Kidney (tissue), 14 donors: ENCODE results near the gene LAMA5. TPM values are rescaled to one million over a fixed set of nuclear protein-coding genes. Genes with fewer than 3 reads are reported as not detected.

Experiments used
- DNase-seq, 5 donors: peaks; one replicate each; pipeline ENCODE4 v3.0.0-alpha.2; 2013 to 2020
- FAIRE-seq: peaks from 2 replicates; lab custom pipeline; 2012; peaks lifted over from hg19 to GRCh38; lab: Jason Lieb, UNC
- H3K27ac ChIP-seq, 2 donors: one replicate each; pipeline ENCODE4 v1.7.0; 2013; ENCODE audit warnings: low read depth in 2 of 2, low read length in 2 of 2, inconsistent platforms in 1 of 2
- H3K27me3 ChIP-seq: one replicate; pipeline ENCODE4 v1.7.1; 2013; ENCODE audit warnings: low read length, inconsistent platforms; ENCODE audit not compliant: control insufficient read depth, insufficient read depth
- H3K36me3 ChIP-seq, 3 donors: one replicate each; pipeline versions ENCODE4 v1.7.0 to v1.7.1; 2013; ENCODE audit warnings: low read length in 3 of 3, control low read depth in 1 of 3, inconsistent platforms in 1 of 3; ENCODE audit not compliant: insufficient read depth in 3 of 3, control insufficient read depth in 2 of 3
- H3K4me1 ChIP-seq, 3 donors: one replicate each; pipeline versions ENCODE4 v1.7.0 to v1.7.1; 2013; ENCODE audit warnings: low read length in 3 of 3, inconsistent platforms in 1 of 3, low read depth in 1 of 3; ENCODE audit not compliant: control insufficient read depth in 2 of 3, insufficient read depth in 2 of 3
- H3K4me3 ChIP-seq, 3 donors: one replicate each; pipeline versions ENCODE4 v1.7.0 to v1.8.1; 2013; ENCODE audit warnings: low read length in 3 of 3, control low read depth in 1 of 3, inconsistent platforms in 1 of 3
- H3K9ac ChIP-seq, 3 donors: one replicate each; pipeline versions ENCODE4 v1.7.0 to v1.7.1; 2013; ENCODE audit warnings: low read length in 3 of 3, control low read depth in 1 of 3, inconsistent platforms in 1 of 3
- H3K9me3 ChIP-seq, 3 donors: one replicate each; pipeline versions ENCODE4 v1.7.0 to v1.7.1; 2013; ENCODE audit warnings: low read length in 3 of 3, control low read depth in 1 of 3, inconsistent platforms in 1 of 3; ENCODE audit not compliant: control insufficient read depth in 2 of 3, insufficient read depth in 1 of 3
- CTCF ChIP-seq: IDR thresholded peaks from 3 replicates; pipeline ENCODE4 v1.5.1; 2012; ENCODE audit warnings: mild to moderate bottlenecking, moderate library complexity, borderline replicate concordance; ENCODE audit not compliant: insufficient read depth; ENCODE audit errors: extremely low read depth
- intact Hi-C: fragments of 100-400 bp; cut with DNase I; formaldehyde crosslinking; loops from one replicate; pipeline ENCODE4 v1.11.1; 2022
- polyA plus RNA-seq: library from polyadenylated mRNA; stranded (reverse); fragments of 350-450 nt; fragmentation: Illumina TruSeq; extraction: RNeasy Lipid Tissue Mini Kit (QIAGEN cat#74804); gene quantifications from one replicate; pipeline ENCODE4 v1.2.3, GENCODE V29; 2014; ENCODE audit warnings: low read depth, low replicate concordance; ENCODE audit not compliant: insufficient read depth
- total RNA-seq: library from RNA; stranded (reverse); fragmentation: NEBNext Ultra II Directional; extraction: Animal tissue kit (Norgen Biotek cat#: 25700); gene quantifications from one replicate; pipeline ENCODE4 v1.2.1, GENCODE V29; 2021
- donor health status: control.
- donor health status: control.
- donor health status: control.
- donor health status: control.
- donor health status: control.
- donor health status: DM: yes; HTN: yes; CAD: no.
- donor health status: Normal renal cell carcinoma (clear cell type).

LAMA5 gene
- total and polyA plus RNA-seq, 2 donors from 2014 or later: 94.0 to 342 TPM

- no peak for DNase-seq
- Histone ChIP-seq H3K9ac (no peak overlapping the region), H3K27ac (no peak overlapping the region), H3K9me3 (no peaks in the 10 kb centered on the region), H3K27me3 (no peaks in the 10 kb centered on the region), H3K4me1 (no peaks in the 10 kb centered on the region), H3K4me3 (no peak overlapping the region), H3K36me3 (no peaks in the 10 kb centered on the region)
- FAIRE-seq: no peak
- no peak for TF ChIP-seq CTCF
- intact Hi-C loops: no loop called here
Measured at GRCh38 chr20:62400021-62400420, 32.9 kb upstream of the LAMA5 start.

GRCh38 chr20:62398120-62398821 is 31.2 kb upstream of the LAMA5 start:
- TF ChIP-seq CTCF: no peak
- no peaks in the 10 kb centered on the region for H3K9me3 ChIP-seq
- no peaks in the 10 kb centered on the region for H3K36me3 ChIP-seq
- DNase-seq (no peak), FAIRE-seq (no peak)
- no peak overlapping the region for H3K9ac ChIP-seq
- intact Hi-C loops: no loop called here
- no peaks in the 10 kb centered on the region for H3K27me3 ChIP-seq
- no peaks in the 10 kb centered on the region for H3K4me1 ChIP-seq
- no peak overlapping the region for H3K4me3 ChIP-seq
- no peak overlapping the region for H3K27ac ChIP-seq

GRCh38 chr20:62396367-62397239 is 29.5 kb upstream of the LAMA5 start:
- Histone ChIP-seq H3K27ac (no peak overlapping the region), H3K27me3 (no peaks in the 10 kb centered on the region), H3K4me3 (no peak overlapping the region), H3K9me3 (no peaks in the 10 kb centered on the region), H3K36me3 (no peaks in the 10 kb centered on the region), H3K9ac (no peak overlapping the region), H3K4me1 (no peaks in the 10 kb centered on the region)
- FAIRE-seq: no peak
- no peak for TF ChIP-seq CTCF
- intact Hi-C loops: no loop called here
- no peak for DNase-seq
